Ishikawa (cell line): ENCODE measurements around the gene PRKAB2.

Experiments
- CEBPB ChIP-seq: IDR thresholded peaks from 2 replicates; pipeline ENCODE4 v1.6.1; 2012
- CREB1 ChIP-seq: IDR thresholded peaks from 2 replicates; pipeline ENCODE4 v1.6.1; 2012; ENCODE audit warnings: low read depth
- EGR1 ChIP-seq: IDR thresholded peaks from 2 replicates; pipeline ENCODE4 v1.6.1; 2012
- EP300 ChIP-seq: IDR thresholded peaks from 2 replicates; pipeline ENCODE4 v1.6.1; 2012; ENCODE audit warnings: borderline replicate concordance
- FOXM1 ChIP-seq: IDR thresholded peaks from 2 replicates; pipeline ENCODE4 v1.6.1; 2012; ENCODE audit warnings: low read depth, borderline replicate concordance
- NFIC ChIP-seq: IDR thresholded peaks from 2 replicates; pipeline ENCODE4 v1.6.1; 2012
- RAD21 ChIP-seq: IDR thresholded peaks from 2 replicates; pipeline ENCODE4 v1.6.1; 2012; ENCODE audit warnings: low read depth
- REST ChIP-seq: IDR thresholded peaks from 2 replicates; pipeline ENCODE4 v1.6.1; 2012; ENCODE audit warnings: low read depth, mild to moderate bottlenecking
- TAF1 ChIP-seq: IDR thresholded peaks from 2 replicates; pipeline ENCODE4 v1.6.1; 2012; ENCODE audit warnings: low read depth, mild to moderate bottlenecking
- TCF12 ChIP-seq: IDR thresholded peaks from 2 replicates; pipeline ENCODE4 v1.6.1; 2012; ENCODE audit warnings: low read depth
- TEAD4 ChIP-seq: IDR thresholded peaks from 2 replicates; pipeline ENCODE4 v1.6.1; 2012
- YY1 ChIP-seq: IDR thresholded peaks from 2 replicates; pipeline ENCODE4 v1.6.1; 2012; ENCODE audit warnings: low read depth
- ZBTB7A ChIP-seq: IDR thresholded peaks from 2 replicates; pipeline ENCODE4 v1.6.1; 2012; ENCODE audit warnings: low read depth
- TF ChIP-seq, protein P1 (sequence below): IDR thresholded peaks from 2 replicates; pipeline ENCODE4 v1.6.1; 2012
- TF ChIP-seq, protein P2 (sequence below): IDR thresholded peaks from 2 replicates; pipeline ENCODE4 v1.6.1; 2012

The PRKAB2 gene

DNA sequence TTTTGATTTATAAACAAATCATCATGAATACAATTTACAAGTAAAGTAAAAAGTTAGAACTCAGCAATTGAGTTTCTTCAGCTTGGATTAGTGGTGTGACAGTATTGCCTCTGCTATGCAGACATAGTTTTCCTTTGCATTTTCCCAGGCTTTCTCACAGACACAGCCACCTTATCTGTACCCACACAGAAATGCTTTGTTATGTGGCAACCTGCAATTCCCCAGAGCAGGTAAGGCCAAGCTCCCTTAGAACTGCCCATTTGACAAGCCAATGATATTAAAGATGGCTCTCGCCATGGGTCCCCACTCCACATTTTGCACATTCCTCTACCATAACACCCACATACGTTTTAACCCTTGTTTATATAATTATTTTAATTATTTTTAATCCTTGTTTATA lies 38.7 kb upstream of the PRKAB2 start:
- TF ChIP-seq TAF1 (no peak), CEBPB (no peak), EGR1 (no peak), CREB1 (no peak), ZBTB7A (no peak), FOXM1 (no peak), NFIC (no peak), EP300 (no peak), TEAD4 (no peak), TCF12 (no peak), YY1 (no peak), REST (no peak), RAD21 (no peak)
- TF ChIP-seq, protein P1, sequence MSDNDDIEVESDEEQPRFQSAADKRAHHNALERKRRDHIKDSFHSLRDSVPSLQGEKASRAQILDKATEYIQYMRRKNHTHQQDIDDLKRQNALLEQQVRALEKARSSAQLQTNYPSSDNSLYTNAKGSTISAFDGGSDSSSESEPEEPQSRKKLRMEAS, result no peak
- TF ChIP-seq, protein P2, sequence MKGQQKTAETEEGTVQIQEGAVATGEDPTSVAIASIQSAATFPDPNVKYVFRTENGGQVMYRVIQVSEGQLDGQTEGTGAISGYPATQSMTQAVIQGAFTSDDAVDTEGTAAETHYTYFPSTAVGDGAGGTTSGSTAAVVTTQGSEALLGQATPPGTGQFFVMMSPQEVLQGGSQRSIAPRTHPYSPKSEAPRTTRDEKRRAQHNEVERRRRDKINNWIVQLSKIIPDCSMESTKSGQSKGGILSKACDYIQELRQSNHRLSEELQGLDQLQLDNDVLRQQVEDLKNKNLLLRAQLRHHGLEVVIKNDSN, result no peak

DNA sequence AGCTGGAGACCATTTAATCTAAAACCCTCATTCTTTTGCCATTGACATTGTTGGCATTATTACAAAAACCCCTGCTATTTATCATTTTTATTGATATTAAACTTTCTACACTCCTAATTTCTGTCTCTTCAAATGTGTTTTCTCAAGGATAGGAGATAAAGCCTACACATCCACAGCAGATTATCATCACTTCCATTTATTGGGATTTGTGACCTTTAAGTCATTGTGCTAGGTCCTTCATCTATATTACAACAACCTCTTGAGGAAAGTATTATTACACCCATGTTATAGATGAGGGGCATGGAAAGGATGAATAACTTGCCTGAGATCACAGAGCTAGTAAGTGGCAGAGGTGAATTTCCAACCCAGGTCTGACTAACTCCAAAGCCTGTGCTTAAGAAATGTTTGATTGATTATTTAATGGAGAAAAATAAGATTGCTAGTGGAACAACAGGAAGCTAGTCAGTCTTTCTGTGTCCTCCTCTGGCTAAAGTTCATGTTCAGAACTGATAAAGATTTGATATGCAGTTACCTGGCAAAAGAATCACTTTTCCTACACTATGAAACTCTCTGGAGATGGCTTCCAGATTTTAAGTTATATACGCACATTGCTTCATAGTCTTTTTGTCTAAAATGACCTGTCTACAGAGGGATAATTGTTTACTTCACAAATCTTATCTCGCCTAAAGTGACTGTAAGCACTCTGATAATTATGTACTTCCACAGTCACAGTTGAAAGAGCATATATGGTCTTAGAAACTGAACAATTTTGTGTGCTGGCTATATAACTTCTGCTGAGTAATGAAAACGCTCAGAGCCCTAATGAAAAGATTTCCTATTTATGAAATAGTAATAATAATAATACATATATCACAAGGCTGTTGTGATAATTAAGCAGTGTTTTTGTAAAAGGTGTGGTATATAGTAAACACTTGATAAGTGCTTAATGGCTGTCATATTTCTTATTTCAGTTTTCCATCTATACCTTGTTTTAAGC lies 37.9 kb upstream of the PRKAB2 start:
- TF ChIP-seq, protein P2, result no peak
- no peak for TF ChIP-seq EGR1
- TF ChIP-seq ZBTB7A, result no peak
- no peak for TF ChIP-seq YY1
- no peak for TF ChIP-seq CREB1
- TF ChIP-seq RAD21, result no peak
- no peak for TF ChIP-seq EP300
- TF ChIP-seq, protein P1, result no peak
- no peak for TF ChIP-seq TEAD4
- TF ChIP-seq TCF12, result no peak
- no peak for TF ChIP-seq NFIC
- TF ChIP-seq FOXM1, result no peak
- no peak for TF ChIP-seq CEBPB
- no peak for TF ChIP-seq REST

DNA sequence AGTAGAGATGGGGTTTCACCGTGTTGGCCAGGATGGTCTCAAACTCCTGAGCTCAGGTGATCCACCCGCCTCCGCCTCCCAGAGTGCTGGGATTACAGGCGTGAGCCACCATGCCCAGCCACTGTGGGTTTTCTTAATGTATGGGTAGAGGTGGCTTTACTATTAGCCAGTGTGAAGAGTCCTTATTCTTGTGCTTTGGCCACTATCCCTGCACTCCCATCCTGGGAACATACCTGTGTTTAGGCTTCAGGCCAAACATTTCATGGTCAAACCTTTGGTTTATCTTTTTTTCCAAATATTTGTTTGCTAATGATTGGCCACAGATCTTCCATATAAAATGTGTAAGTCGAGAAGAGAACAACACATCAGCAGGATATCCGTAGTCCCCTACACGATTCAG lies 36.3 kb upstream of the PRKAB2 start:
- TF ChIP-seq ZBTB7A (no peak), EGR1 (no peak), NFIC (no peak), FOXM1 (no peak), TEAD4 (no peak)
- TF ChIP-seq, protein P1, result no peak

- TF ChIP-seq TAF1, result no peak
- no peak for TF ChIP-seq RAD21
- no peak for TF ChIP-seq REST
- no peak for TF ChIP-seq FOXM1
- TF ChIP-seq YY1, result no peak
- no peak for TF ChIP-seq TEAD4
- no peak for TF ChIP-seq CEBPB
- TF ChIP-seq EP300, result no peak
- no peak for TF ChIP-seq CREB1
Observed at GRCh38 chr1:147207192-147207591, 34.9 kb upstream of the PRKAB2 start.
